Lower lobe of right lung (tissue), 2 donors: ENCODE results near the gene PEX5L. TPM values are rescaled to one million over a fixed set of nuclear protein-coding genes. Genes with fewer than 3 reads are reported as not detected.

ENCODE experiments used
- ATAC-seq, 2 donors: fragments of 200-7000 bp; cut with Tn5 transposase; one replicate each; pipeline ENCODE4 v1.9.1; 2020 to 2022; ENCODE audit warnings: mild to moderate bottlenecking in 2 of 2, moderate library complexity in 2 of 2
- DNase-seq: peaks from one replicate; pipeline ENCODE4 v3.0.0-alpha.2; 2020
- H3K27ac ChIP-seq: fragments of 200-600 bp; one replicate; pipeline ENCODE4 v1.8.0; 2022
- H3K27me3 ChIP-seq: fragments of 200-600 bp; one replicate; pipeline ENCODE4 v1.8.0; 2022; ENCODE audit warnings: low read depth
- H3K36me3 ChIP-seq: fragments of 200-600 bp; one replicate; pipeline ENCODE4 v1.8.0; 2022; ENCODE audit warnings: mild to moderate bottlenecking
- H3K4me1 ChIP-seq: fragments of 200-600 bp; one replicate; pipeline ENCODE4 v1.8.0; 2022
- H3K4me3 ChIP-seq: fragments of 200-600 bp; one replicate; pipeline ENCODE4 v1.8.0; 2022; ENCODE audit warnings: mild to moderate bottlenecking
- H3K9me3 ChIP-seq: fragments of 200-600 bp; one replicate; pipeline ENCODE4 v1.8.0; 2022
- intact Hi-C: fragments of 100-400 bp; cut with DNase I; formaldehyde crosslinking; loops from one replicate; pipeline ENCODE4 v1.11.0; 2022
- total RNA-seq: library from RNA; stranded (reverse); fragmentation: NEBNext Ultra II Directional; extraction: Animal tissue kit (Norgen Biotek cat#: 25700); gene quantifications from one replicate; pipeline ENCODE4 v1.2.1, GENCODE V29; 2021
- TF ChIP-seq, protein P1 (sequence below): fragments of 200-600 bp; IDR thresholded peaks from one replicate; pipeline ENCODE4 v1.8.0; 2022; ENCODE audit warnings: antibody characterized with exemption, mild to moderate bottlenecking
- donor health status: DM: no; HTN: yes; CAD: no; lungs with severe emphysema.

PEX5L gene
- total RNA-seq, 1 donor from 2014 or later: not detected

DNA sequence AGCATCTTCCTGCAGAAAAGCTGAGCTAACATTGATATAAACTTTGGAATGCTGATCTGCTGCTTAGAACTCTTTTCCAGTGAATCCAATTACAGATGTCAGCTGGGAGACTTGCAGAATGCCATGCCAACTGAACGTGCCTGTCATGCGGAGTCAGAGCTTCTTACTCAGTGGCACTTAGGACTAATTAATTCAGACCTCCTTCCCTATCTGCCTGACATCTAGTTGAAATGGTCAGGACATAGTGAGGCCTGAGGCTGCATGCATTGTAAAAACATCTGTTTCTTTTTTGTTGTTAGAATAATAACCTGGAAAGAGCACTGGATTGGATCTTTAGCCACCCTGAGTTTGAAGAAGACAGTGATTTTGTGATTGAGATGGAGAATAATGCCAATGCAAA lies 271.3 kb downstream of the PEX5L start:
- Histone ChIP-seq H3K4me1 (no peaks in the 10 kb centered on the region), H3K4me3 (no peak overlapping the region), H3K9me3 (no peaks in the 10 kb centered on the region), H3K36me3 (peaks cover 60% of the 10 kb centered on the region), H3K27me3 (no peaks in the 10 kb centered on the region), H3K27ac (no peak overlapping the region)
- ATAC-seq (no peak), DNase-seq (no peak)
- TF ChIP-seq, protein P1, sequence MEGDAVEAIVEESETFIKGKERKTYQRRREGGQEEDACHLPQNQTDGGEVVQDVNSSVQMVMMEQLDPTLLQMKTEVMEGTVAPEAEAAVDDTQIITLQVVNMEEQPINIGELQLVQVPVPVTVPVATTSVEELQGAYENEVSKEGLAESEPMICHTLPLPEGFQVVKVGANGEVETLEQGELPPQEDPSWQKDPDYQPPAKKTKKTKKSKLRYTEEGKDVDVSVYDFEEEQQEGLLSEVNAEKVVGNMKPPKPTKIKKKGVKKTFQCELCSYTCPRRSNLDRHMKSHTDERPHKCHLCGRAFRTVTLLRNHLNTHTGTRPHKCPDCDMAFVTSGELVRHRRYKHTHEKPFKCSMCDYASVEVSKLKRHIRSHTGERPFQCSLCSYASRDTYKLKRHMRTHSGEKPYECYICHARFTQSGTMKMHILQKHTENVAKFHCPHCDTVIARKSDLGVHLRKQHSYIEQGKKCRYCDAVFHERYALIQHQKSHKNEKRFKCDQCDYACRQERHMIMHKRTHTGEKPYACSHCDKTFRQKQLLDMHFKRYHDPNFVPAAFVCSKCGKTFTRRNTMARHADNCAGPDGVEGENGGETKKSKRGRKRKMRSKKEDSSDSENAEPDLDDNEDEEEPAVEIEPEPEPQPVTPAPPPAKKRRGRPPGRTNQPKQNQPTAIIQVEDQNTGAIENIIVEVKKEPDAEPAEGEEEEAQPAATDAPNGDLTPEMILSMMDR: no peak
- intact Hi-C loops: no loop called here

DNA sequence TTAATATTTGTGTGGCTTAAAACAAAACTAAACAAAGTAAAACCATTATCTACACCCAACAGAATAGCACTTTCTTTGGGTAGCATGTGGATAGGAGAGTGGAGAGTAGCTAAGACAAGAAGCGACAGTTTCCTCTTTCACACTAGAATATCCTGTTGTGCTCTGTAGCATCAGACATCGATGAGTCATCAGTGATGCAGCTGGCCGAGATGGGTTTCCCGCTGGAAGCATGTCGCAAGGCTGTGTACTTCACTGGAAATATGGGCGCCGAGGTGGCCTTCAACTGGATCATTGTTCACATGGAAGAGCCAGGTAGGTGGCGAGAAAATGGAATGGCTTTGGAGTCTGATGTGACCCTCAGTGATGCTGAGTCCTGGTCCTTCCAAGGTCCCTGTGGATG lies 275.8 kb downstream of the PEX5L start:
- intact Hi-C loops: no loop called here
- no peaks in the 10 kb centered on the region for H3K27me3 ChIP-seq
- no peaks in the 10 kb centered on the region for H3K4me1 ChIP-seq
- no peak overlapping the region for H3K27ac ChIP-seq
- DNase-seq (no peak), ATAC-seq (no peak)
- peaks cover 47% of the 10 kb centered on the region for H3K36me3 ChIP-seq
- TF ChIP-seq, protein P1: no peak
- no peaks in the 10 kb centered on the region for H3K9me3 ChIP-seq
- H3K4me3 ChIP-seq: no peak overlapping the region

DNA sequence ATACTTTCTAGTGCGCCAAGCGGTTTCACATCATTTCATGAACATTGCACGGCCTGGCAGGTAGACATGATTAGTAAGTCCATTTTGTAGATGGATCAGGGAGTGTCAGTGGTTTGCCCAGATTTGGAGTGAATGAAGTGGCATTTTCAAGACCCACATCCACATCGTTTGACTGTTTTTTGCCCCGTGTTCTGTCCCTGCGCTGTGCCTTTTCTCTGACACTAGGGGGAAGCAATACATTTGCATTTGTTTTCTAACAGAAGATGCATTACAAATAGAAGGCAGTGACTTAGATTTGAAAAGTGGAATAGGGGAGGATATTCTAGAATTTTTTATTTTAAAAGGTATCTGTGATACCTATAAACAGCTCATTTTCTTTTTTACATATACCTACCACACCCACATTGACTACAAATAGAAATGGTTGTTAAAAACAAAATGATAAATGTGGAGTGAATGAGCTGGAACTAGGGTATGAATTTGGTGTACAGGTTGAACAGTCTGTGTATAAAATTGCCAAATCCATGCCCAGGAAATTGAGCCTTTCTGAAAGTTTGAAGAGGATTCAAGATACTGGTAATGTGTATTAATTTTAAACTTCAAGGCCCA lies 285.9 kb downstream of the PEX5L start:
- Histone ChIP-seq H3K36me3 (peaks cover 12% of the 10 kb centered on the region), H3K4me3 (no peak overlapping the region), H3K9me3 (no peaks in the 10 kb centered on the region), H3K27ac (no peak overlapping the region), H3K27me3 (no peaks in the 10 kb centered on the region), H3K4me1 (no peaks in the 10 kb centered on the region)
- ATAC-seq: no peak
- TF ChIP-seq, protein P1: peak; percentile 47
- intact Hi-C loops: no loop called here
- DNase-seq: no peak

DNA sequence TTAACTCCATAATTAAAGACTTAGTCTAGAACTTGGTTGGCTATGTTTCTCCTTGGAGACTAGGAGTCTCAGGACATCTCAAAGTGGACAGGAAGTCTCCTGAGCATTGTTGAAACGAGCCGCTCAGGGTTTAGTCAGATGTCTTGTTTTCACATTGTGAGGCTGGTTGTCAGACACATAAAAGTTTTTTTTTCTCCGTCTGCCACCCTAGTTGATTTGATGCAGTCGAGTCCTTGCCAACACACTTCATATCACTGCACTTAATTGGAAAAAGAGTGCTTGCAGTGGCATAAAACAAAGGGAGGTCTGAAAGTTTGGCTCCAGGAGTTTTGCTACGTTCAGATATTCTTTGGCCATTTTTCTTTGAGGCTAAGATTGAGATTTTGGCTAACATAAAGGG lies 291.0 kb downstream of the PEX5L start:
- intact Hi-C loops: no loop called here

DNA sequence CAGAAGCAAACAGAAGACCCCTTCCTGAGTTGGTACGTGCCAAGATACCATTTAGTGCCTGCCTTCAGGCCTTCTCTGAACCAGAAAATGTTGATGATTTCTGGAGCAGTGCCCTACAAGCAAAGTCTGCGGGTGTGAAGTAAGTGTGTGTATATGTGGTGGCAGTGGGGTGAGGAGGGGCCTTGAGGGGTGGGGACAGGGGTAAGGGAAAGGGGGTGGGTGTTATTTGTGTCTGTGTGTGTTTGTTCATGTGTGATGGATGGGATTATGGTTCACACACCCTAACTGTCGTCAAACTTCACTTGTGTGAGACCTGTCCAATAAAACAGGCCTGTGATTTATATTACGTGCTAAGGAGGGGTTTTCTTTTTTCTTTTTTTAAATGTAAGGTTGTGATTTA lies 291.7 kb downstream of the PEX5L start:
- ATAC-seq (no peak), DNase-seq (no peak)
- intact Hi-C loops: no loop called here
- TF ChIP-seq, protein P1: no peak
- Histone ChIP-seq H3K36me3 (peaks cover 29% of the 10 kb centered on the region), H3K27ac (no peak overlapping the region), H3K27me3 (no peaks in the 10 kb centered on the region), H3K4me1 (no peaks in the 10 kb centered on the region), H3K4me3 (no peak overlapping the region), H3K9me3 (no peaks in the 10 kb centered on the region)

More for the DNA sequence above, 291.0 kb downstream of the PEX5L start:
- no peaks in the 10 kb centered on the region for H3K27me3 ChIP-seq
- no peak overlapping the region for H3K4me3 ChIP-seq
- no peak for ATAC-seq
- no peak for DNase-seq
- H3K9me3 ChIP-seq: no peaks in the 10 kb centered on the region
- no peak overlapping the region for H3K27ac ChIP-seq
- H3K4me1 ChIP-seq: no peaks in the 10 kb centered on the region
- peaks cover 24% of the 10 kb centered on the region for H3K36me3 ChIP-seq
- TF ChIP-seq, protein P1: no peak
